CD14-positive monocyte (primary cell): ENCODE measurements around the gene CBX4. TPM values are rescaled to one million over a fixed set of nuclear protein-coding genes. Genes with fewer than 3 reads are reported as not detected.

Experiments
- DNase-seq, 3 donors: peaks; one replicate each; pipeline ENCODE4 v3.0.0-alpha.2; 2011 to 2022
- H2AFZ ChIP-seq: 2 replicates; pipeline ENCODE4 v1.6.0; 2012; ENCODE audit warnings: mild to moderate bottlenecking, low read depth, low read length, inconsistent platforms; ENCODE audit not compliant: insufficient read depth, poor library complexity, severe bottlenecking
- H3K27ac ChIP-seq, 2 donors: 1 replicate in 1 of 2; 2 replicates in 1 of 2; pipeline ENCODE4 v1.5.1; 2012 to 2013; ENCODE audit warnings: low read length in 2 of 2, control low read depth in 1 of 2, inconsistent platforms in 1 of 2, low read depth in 1 of 2, mild to moderate bottlenecking in 1 of 2
- H3K27me3 ChIP-seq, 2 donors: one replicate each; pipeline versions ENCODE4 v1.6.0 to v1.6.1; 2011 to 2013; ENCODE audit warnings: low read length in 2 of 2; ENCODE audit not compliant: control insufficient read depth in 2 of 2, insufficient read depth in 2 of 2
- H3K36me3 ChIP-seq, 2 donors: replicated peaks in 1 of 2; 1 replicate in 1 of 2; 2 replicates in 1 of 2; pipeline versions ENCODE4 v1.5.1 to v1.6.1; 2012 to 2013; ENCODE audit warnings: low read length in 2 of 2, control low read depth in 1 of 2, inconsistent platforms in 1 of 2, mild to moderate bottlenecking in 1 of 2; ENCODE audit not compliant: insufficient read depth in 2 of 2, control insufficient read depth in 1 of 2
- H3K4me1 ChIP-seq, 2 donors: 1 replicate in 1 of 2; 2 replicates in 1 of 2; pipeline versions ENCODE4 v1.5.1 to v1.6.1; 2012 to 2013; ENCODE audit warnings: low read length in 2 of 2, control low read depth in 1 of 2, inconsistent platforms in 1 of 2, mild to moderate bottlenecking in 1 of 2, moderate library complexity in 1 of 2; ENCODE audit not compliant: insufficient read depth in 2 of 2, control insufficient read depth in 1 of 2
- H3K4me2 ChIP-seq: replicated peaks from 2 replicates; pipeline ENCODE3; 2012; ENCODE audit warnings: low read length, moderate library complexity, mild to moderate bottlenecking; ENCODE audit not compliant: poor library complexity, severe bottlenecking; ENCODE audit errors: extremely low read depth
- H3K4me3 ChIP-seq, 3 experiments: fragments of 200-600 bp in 1 of 3; sonication (generic) in 1 of 3; replicated peaks in 1 of 3; 1 replicate in 2 of 3; 2 replicates in 1 of 3; pipeline ENCODE4 v1.5.1; 2011 to 2013; ENCODE audit warnings: low read length in 3 of 3, mild to moderate bottlenecking in 3 of 3, control low read depth in 2 of 3, low read depth in 2 of 3, inconsistent platforms in 1 of 3, moderate library complexity in 1 of 3
- H3K79me2 ChIP-seq: 2 replicates; pipeline ENCODE4 v1.6.0; 2012; ENCODE audit warnings: mild to moderate bottlenecking, control low read depth, inconsistent platforms, low read length, moderate library complexity; ENCODE audit not compliant: insufficient read depth
- H3K9ac ChIP-seq: 2 replicates; pipeline ENCODE4 v1.6.0; 2017; ENCODE audit warnings: low read length, mild to moderate bottlenecking; ENCODE audit not compliant: insufficient read depth, poor library complexity, severe bottlenecking
- H3K9me3 ChIP-seq, 2 donors: replicated peaks in 1 of 2; 1 replicate in 1 of 2; 2 replicates in 1 of 2; pipeline versions ENCODE4 v1.5.1 to v1.6.1; 2012 to 2013; ENCODE audit warnings: low read length in 2 of 2, control low read depth in 1 of 2; ENCODE audit not compliant: control insufficient read depth in 1 of 2, insufficient read depth in 1 of 2
- H4K20me1 ChIP-seq: 2 replicates; pipeline ENCODE4 v1.6.0; 2012; ENCODE audit warnings: mild to moderate bottlenecking, low read length, control low read depth, moderate library complexity; ENCODE audit not compliant: insufficient read depth
- H3K27ac Mint-ChIP-seq, 7 donors: one replicate each; pipeline ENCODE4 v1.8.0; 2020; ENCODE audit warnings: mild to moderate bottlenecking in 7 of 7, mixed read lengths in 7 of 7, moderate library complexity in 6 of 7, inconsistent platforms in 2 of 7
- H3K27me3 Mint-ChIP-seq, 3 donors: one replicate each; pipeline ENCODE4 v1.8.0; 2021 to 2022; ENCODE audit warnings: low read depth in 3 of 3, mild to moderate bottlenecking in 3 of 3, mixed read lengths in 3 of 3, moderate library complexity in 3 of 3, inconsistent platforms in 1 of 3
- H3K36me3 Mint-ChIP-seq, 2 donors: one replicate each; pipeline ENCODE4 v1.8.0; 2020; ENCODE audit warnings: mixed read lengths in 2 of 2, inconsistent platforms in 1 of 2, mild to moderate bottlenecking in 1 of 2
- H3K4me1 Mint-ChIP-seq: one replicate; pipeline ENCODE4 v1.8.0; 2020; ENCODE audit warnings: mild to moderate bottlenecking, mixed read lengths
- H3K4me3 Mint-ChIP-seq, 2 donors: one replicate each; pipeline ENCODE4 v1.8.0; 2020; ENCODE audit warnings: mild to moderate bottlenecking in 2 of 2, mixed read lengths in 2 of 2, moderate library complexity in 1 of 2
- H3K9me3 Mint-ChIP-seq, 7 donors: one replicate each; pipeline ENCODE4 v1.8.0; 2020 to 2022; ENCODE audit warnings: mixed read lengths in 7 of 7, mild to moderate bottlenecking in 6 of 7, moderate library complexity in 6 of 7, inconsistent platforms in 2 of 7
- WGBS: methylation state at CpG from one replicate; pipeline ENCODE4 v1.1.5; 2013; ENCODE audit warnings: missing lambda C conversion rate; ENCODE audit not compliant: insufficient coverage; 5-methylcytosine and 5-hydroxymethylcytosine counted together
- intact Hi-C, 2 donors: fragments of 100-400 bp; cut with micrococcal nuclease; formaldehyde crosslinking; loops; one replicate each; pipeline versions ENCODE4 v1.15.0 to v1.15.1; 2023
- polyA plus RNA-seq, 3 donors: library from polyadenylated mRNA; depleted of rRNA in 1 of 3; unstranded in 2 of 3; stranded (reverse) in 1 of 3; fragments of 300-500 nt in 2 of 3; fragments of >200 nt in 1 of 3; fragmentation: Illumina TruSeq in 2 of 3; gene quantifications; 1 replicate in 2 of 3; 2 replicates in 1 of 3; pipeline ENCODE4 v1.2.3, GENCODE V29; 2012 to 2021
- TF ChIP-seq, protein P1 (sequence below): fragments of 200-600 bp; IDR thresholded peaks from one replicate; pipeline ENCODE4 v1.8.0; 2022; ENCODE audit warnings: antibody characterized with exemption, mild to moderate bottlenecking

Gene CBX4
- polyA plus RNA-seq, 3 donors: 1.4 to 82.8 (median 3.6) TPM

DNA sequence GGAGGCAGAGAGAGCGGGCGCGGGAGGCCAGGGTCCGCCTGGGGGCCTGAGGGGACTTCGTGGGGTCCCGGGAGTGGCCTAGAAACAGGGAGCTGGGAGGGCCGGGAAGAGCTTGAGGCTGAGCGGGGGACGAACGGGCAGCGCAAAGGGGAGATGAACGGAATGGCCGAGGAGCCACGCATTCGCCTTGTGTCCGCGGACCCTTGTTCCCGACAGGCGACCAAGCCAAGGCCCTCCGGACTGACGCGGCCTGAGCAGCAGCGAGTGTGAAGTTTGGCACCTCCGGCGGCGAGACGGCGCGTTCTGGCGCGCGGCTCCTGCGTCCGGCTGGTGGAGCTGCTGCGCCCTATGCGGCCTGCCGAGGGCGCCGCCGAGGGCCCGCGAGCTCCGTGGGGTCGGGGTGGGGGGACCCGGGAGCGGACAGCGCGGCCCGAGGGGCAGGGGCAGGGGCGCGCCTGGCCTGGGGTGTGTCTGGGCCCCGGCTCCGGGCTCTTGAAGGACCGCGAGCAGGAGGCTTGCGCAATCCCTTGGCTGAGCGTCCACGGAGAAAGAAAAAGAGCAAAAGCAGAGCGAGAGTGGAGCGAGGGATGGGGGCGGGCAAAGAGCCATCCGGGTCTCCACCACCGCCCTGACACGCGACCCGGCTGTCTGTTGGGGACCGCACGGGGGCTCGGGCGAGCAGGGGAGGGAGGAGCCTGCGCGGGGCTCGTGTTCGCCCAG, 1.2 kb upstream of the CBX4 start:
- peaks cover 78 to 89% of the 10 kb centered on the region in 2 donors for H3K4me1 ChIP-seq
- H3K9me3 ChIP-seq: peaks cover 15 to 18% of the 10 kb centered on the region in 2 donors
- TF ChIP-seq, protein P1, sequence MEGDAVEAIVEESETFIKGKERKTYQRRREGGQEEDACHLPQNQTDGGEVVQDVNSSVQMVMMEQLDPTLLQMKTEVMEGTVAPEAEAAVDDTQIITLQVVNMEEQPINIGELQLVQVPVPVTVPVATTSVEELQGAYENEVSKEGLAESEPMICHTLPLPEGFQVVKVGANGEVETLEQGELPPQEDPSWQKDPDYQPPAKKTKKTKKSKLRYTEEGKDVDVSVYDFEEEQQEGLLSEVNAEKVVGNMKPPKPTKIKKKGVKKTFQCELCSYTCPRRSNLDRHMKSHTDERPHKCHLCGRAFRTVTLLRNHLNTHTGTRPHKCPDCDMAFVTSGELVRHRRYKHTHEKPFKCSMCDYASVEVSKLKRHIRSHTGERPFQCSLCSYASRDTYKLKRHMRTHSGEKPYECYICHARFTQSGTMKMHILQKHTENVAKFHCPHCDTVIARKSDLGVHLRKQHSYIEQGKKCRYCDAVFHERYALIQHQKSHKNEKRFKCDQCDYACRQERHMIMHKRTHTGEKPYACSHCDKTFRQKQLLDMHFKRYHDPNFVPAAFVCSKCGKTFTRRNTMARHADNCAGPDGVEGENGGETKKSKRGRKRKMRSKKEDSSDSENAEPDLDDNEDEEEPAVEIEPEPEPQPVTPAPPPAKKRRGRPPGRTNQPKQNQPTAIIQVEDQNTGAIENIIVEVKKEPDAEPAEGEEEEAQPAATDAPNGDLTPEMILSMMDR: no peak
- Mint-ChIP-seq H3K9me3 (peaks cover 0 to 41% (median 18%) of the 10 kb centered on the region in 7 donors), H3K27me3 (peaks cover 46 to 58% (median 48%) of the 10 kb centered on the region in 3 donors), H3K27ac (peak overlapping the region in 3 of 7 donors; percentile 57 to 74 (median 72)), H3K4me3 (peak overlapping the region; percentile 54 to 82), H3K36me3 (peaks cover 8 to 11% of the 10 kb centered on the region in 2 donors), H3K4me1 (peaks cover 56% of the 10 kb centered on the region)
- H4K20me1 ChIP-seq: peaks cover 52% of the 10 kb centered on the region
- WGBS: 5% methylated on average over 71 of the region's 74 CpGs
- intact Hi-C loops: no loop called here
- peak overlapping the region; percentile 61 for H2AFZ ChIP-seq
- H3K79me2 ChIP-seq: peaks cover 33% of the 10 kb centered on the region
- peak overlapping the region in 1 of 3 experiments; percentile 63 for H3K4me3 ChIP-seq
- no peak overlapping the region for H3K27ac ChIP-seq
- peak overlapping the region; percentile 69 for H3K4me2 ChIP-seq
- peaks cover 32 to 51% of the 10 kb centered on the region in 2 donors for H3K27me3 ChIP-seq
- peak; percentile 49 to 64 (median 51) for DNase-seq
- no peak overlapping the region for H3K9ac ChIP-seq
- peaks cover 3 to 6% of the 10 kb centered on the region in 2 donors for H3K36me3 ChIP-seq

DNA sequence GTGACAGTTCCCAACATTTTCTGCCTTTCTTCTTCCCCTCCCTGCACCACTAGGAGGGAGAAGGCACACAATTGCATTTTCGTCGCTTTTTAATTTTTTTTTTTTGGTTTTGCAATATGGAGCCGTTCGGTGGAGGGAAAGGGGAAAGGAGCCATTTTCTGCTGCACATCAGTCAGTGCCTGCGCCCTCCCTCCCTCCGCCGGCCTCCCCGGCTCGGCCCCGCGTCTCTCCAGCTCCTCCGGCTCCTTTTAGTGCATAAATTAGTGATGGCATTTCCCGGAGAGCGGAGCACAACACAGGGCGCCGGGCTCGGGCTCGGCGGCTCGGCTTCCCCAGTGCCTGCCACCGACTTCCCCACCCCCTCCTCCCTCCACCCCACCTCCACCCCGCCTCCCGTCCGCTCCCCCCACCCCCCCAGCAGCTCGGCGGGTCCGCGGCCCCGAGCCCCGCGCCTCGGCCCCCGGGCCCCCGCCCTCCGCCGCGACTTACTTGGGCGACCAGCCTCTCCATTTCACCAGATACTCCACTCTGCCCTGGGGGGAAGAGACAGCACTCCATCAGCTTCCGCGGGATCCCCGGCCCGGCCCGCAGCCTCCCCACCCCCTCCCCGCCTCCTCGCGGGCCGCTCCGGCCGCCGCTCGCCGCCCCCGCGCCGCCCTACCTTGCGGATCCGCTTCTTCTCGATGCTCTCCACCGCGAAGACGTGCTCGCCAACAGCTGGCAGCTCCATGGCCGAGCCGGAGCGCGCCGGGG, 542 bp downstream of the CBX4 start:
- H3K4me3 Mint-ChIP-seq: peak overlapping the region; percentile 94 to 95
- under 1% methylated on average over 24 of the region's 67 CpGs for WGBS
- Histone ChIP-seq H3K4me2 (peak overlapping the region; percentile 92), H3K27me3 (peaks cover 23 to 36% of the 10 kb centered on the region in 2 donors), H3K36me3 (peaks cover 16 to 23% of the 10 kb centered on the region in 2 donors), H3K9ac (peak overlapping the region; percentile 72), H4K20me1 (peaks cover 69% of the 10 kb centered on the region), H2AFZ (no peak overlapping the region), H3K79me2 (peaks cover 50% of the 10 kb centered on the region), H3K4me3 (peak overlapping the region; percentile 91 to 95 (median 94)), H3K9me3 (peaks cover 15 to 18% of the 10 kb centered on the region in 2 donors), H3K4me1 (peaks cover 66 to 86% of the 10 kb centered on the region in 2 donors), H3K27ac (peak overlapping the region; percentile 76 to 82)
- TF ChIP-seq, protein P1: no peak
- H3K27me3 Mint-ChIP-seq: peaks cover 36 to 40% (median 37%) of the 10 kb centered on the region in 3 donors
- H3K4me1 Mint-ChIP-seq: peaks cover 50% of the 10 kb centered on the region
- H3K9me3 Mint-ChIP-seq: peaks cover 2 to 33% (median 16%) of the 10 kb centered on the region in 7 donors
- H3K27ac Mint-ChIP-seq: peak overlapping the region; percentile 91 to 98 (median 95)
- intact Hi-C loops: loop anchor here in 1 of 2 donors (2.0 kb wide), 1 partner anchor 40 kb away; no protein-coding TSS in a partner anchor
- H3K36me3 Mint-ChIP-seq: peaks cover 20 to 21% of the 10 kb centered on the region in 2 donors
- DNase-seq: peak in 1 of 3 donors; percentile 37
